GM23248 (cell line): ENCODE data around the gene PTGER1. TPM values are rescaled to one million over a fixed set of nuclear protein-coding genes. Genes with fewer than 3 reads are reported as not detected.
A peak's percentile ranks its signal among the peaks of the same experiment; 100 is the strongest.

Experiments
- DNase-seq: peaks from one replicate; pipeline ENCODE4 v3.0.0-alpha.2; 2015
- H2AFZ ChIP-seq: fragments of 200-600 bp; sonication (generic); 2 replicates; pipeline ENCODE4 v1.6.1; 2016; ENCODE audit warnings: antibody characterized with exemption
- H3F3A ChIP-seq: fragments of 200-600 bp; sonication (generic); 2 replicates; pipeline ENCODE4 v1.6.1; 2016; ENCODE audit warnings: mild to moderate bottlenecking, antibody characterized with exemption, mixed run types; ENCODE audit not compliant: insufficient read depth
- H3K27ac ChIP-seq: fragments of 200-600 bp; sonication (generic); 2 replicates; pipeline ENCODE4 v1.5.1; 2016; ENCODE audit warnings: mild to moderate bottlenecking
- H3K27me3 ChIP-seq: fragments of 200-600 bp; sonication (generic); replicated peaks from 2 replicates; pipeline ENCODE4 v1.6.1; 2016; ENCODE audit warnings: mild to moderate bottlenecking; ENCODE audit not compliant: insufficient read depth
- H3K36me3 ChIP-seq: fragments of 200-600 bp; sonication (generic); 2 replicates; pipeline ENCODE4 v1.6.1; 2016; ENCODE audit warnings: low read depth, mild to moderate bottlenecking
- H3K4me1 ChIP-seq: fragments of 200-600 bp; sonication (generic); 2 replicates; pipeline ENCODE4 v1.6.1; 2016; ENCODE audit warnings: mild to moderate bottlenecking; ENCODE audit not compliant: insufficient read depth
- H3K4me2 ChIP-seq: fragments of 200-600 bp; sonication (generic); one replicate; pipeline ENCODE4 v1.6.1; 2016; ENCODE audit warnings: mild to moderate bottlenecking; ENCODE audit not compliant: unreplicated experiment
- H3K4me3 ChIP-seq: fragments of 200-600 bp; sonication (generic); 2 replicates; pipeline ENCODE4 v1.5.1; 2016; ENCODE audit warnings: mild to moderate bottlenecking
- H3K79me2 ChIP-seq: fragments of 200-600 bp; sonication (generic); 2 replicates; pipeline ENCODE4 v1.6.1; 2016; ENCODE audit warnings: mild to moderate bottlenecking; ENCODE audit not compliant: insufficient read depth
- H3K9ac ChIP-seq: fragments of 200-600 bp; sonication (generic); 2 replicates; pipeline ENCODE4 v1.6.1; 2016; ENCODE audit warnings: mild to moderate bottlenecking
- H3K9me2 ChIP-seq: fragments of 200-600 bp; sonication (generic); 2 replicates; pipeline ENCODE4 v1.6.1; 2016; ENCODE audit warnings: mixed run types, mild to moderate bottlenecking, moderate library complexity; ENCODE audit not compliant: insufficient read depth
- H3K9me3 ChIP-seq: fragments of 200-600 bp; sonication (generic); one replicate; pipeline ENCODE4 v1.6.1; 2017; ENCODE audit warnings: low read depth
- H4K20me1 ChIP-seq: fragments of 200-600 bp; sonication (generic); 2 replicates; pipeline ENCODE4 v1.6.0; 2016; ENCODE audit not compliant: insufficient read depth
- EZH2 ChIP-seq: fragments of 200-600 bp; sonication (generic); IDR thresholded peaks from 2 replicates; pipeline ENCODE4 v1.6.1; 2018; ENCODE audit warnings: antibody characterized with exemption, mild to moderate bottlenecking; ENCODE audit not compliant: insufficient read depth, poor library complexity, severe bottlenecking
- EZH2phosphoT487 ChIP-seq: fragments of 200-600 bp; sonication (generic); IDR thresholded peaks from 2 replicates; pipeline ENCODE4 v1.6.1; 2018; ENCODE audit warnings: antibody characterized with exemption, moderate library complexity, mild to moderate bottlenecking, low read depth; ENCODE audit not compliant: insufficient read depth
- WGBS, 2 experiments: methylation state at CpG; one replicate each; pipeline ENCODE4 v1.1.6; 2015 to 2017; ENCODE audit warnings: low lambda C conversion rate in 2 of 2, low coverage in 1 of 2; ENCODE audit errors: missing lambda C conversion rate in 2 of 2; 5-methylcytosine and 5-hydroxymethylcytosine counted together
- in situ Hi-C: fragments of 300-500 bp; cut with MboI; formaldehyde crosslinking; loops from 2 replicates; pipeline ENCODE4 v1.15.0; 2020
- polyA plus RNA-seq: library from polyadenylated mRNA; unstranded; fragments of >200 nt; fragmentation: Nextera tagmentation; extraction: Ambion mirVana; gene quantifications from 2 replicates; pipeline ENCODE4 v1.2.1, GENCODE V29; 2016
- total RNA-seq: library from RNA; depleted of rRNA; stranded (reverse); fragments of >200 nt; shearing (Covaris generic); gene quantifications from 2 replicates; pipeline ENCODE4 v1.2.3, GENCODE V29; 2014

The PTGER1 gene
- total and polyA plus RNA-seq, 2 experiments from 2014 or later: 0.22 to 0.80 TPM

GRCh38 chr19:14492756-14493337, 17.7 kb upstream of the PTGER1 start:
- TF ChIP-seq EZH2phosphoT487: no peak
- no peak for TF ChIP-seq EZH2
- no peaks in the 10 kb centered on the region for H3K27me3 ChIP-seq
- no peaks in the 10 kb centered on the region for H4K20me1 ChIP-seq
- no peak overlapping the region for H3K4me2 ChIP-seq
- peaks cover 65% of the 10 kb centered on the region for H3K79me2 ChIP-seq
- H3K9me2 ChIP-seq: no peaks in the 10 kb centered on the region
- in situ Hi-C loops: no loop called here
- peaks cover 18% of the 10 kb centered on the region for H3K4me1 ChIP-seq
- H2AFZ ChIP-seq: no peak overlapping the region
- no peak overlapping the region for H3K27ac ChIP-seq
- no peak overlapping the region for H3K9ac ChIP-seq
- WGBS, 2 experiments: 63 to 76% methylated on average over 5 of the region's 5 CpGs
- DNase-seq: no peak
- H3F3A ChIP-seq: peaks cover 9% of the 10 kb centered on the region
- H3K9me3 ChIP-seq: no peaks in the 10 kb centered on the region
- no peaks in the 10 kb centered on the region for H3K36me3 ChIP-seq
- H3K4me3 ChIP-seq: no peak overlapping the region

DNA sequence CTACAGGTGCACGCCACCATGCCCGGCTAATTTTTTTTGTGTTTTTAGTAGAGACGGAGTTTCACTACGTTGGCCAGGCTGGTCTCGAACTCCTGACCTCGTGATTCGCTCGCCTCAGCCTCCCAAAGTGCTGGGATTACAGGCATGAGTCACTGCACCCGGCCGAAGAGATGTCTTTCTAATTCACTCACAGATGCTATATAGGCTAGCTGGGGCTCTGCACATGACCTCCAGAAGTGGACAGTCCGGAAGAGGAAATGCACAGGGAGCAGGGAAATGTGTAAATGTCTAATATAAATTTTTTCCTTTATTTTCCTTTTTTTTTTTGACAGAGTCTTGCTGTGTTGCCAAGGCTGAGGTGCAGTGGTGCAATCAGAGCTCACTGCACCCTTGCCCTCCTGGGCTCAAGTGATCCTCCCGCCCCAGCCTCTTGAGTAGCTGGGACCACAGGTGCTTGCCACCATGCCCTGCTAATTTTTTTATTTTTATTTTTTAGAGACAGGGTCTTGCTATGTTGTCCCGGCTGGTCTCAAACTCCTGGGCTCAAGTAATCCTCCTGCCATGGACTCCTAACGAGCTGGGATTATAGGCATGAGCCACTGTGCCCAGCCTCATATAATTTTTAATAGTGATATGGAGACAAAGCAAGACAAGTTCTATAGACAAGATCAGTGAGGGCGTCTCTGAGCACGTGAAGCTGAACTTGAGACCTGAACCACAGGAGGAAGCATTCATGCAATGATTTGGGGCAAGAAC, 12.4 kb upstream of the PTGER1 start:
- H3K4me1 ChIP-seq: no peaks in the 10 kb centered on the region
- TF ChIP-seq EZH2phosphoT487 (no peak), EZH2 (no peak)
- H3K36me3 ChIP-seq: peaks cover 8% of the 10 kb centered on the region; the same call in 1 of the 2 replicates
- no peaks in the 10 kb centered on the region for H3K9me3 ChIP-seq
- H3K79me2 ChIP-seq: peaks cover 63% of the 10 kb centered on the region
- WGBS, 2 experiments: 79 to 81% methylated on average over 16 of the region's 16 CpGs
- no peaks in the 10 kb centered on the region for H3K27me3 ChIP-seq
- no peak overlapping the region for H3K27ac ChIP-seq
- no peak overlapping the region for H3K4me3 ChIP-seq
- H2AFZ ChIP-seq: no peak overlapping the region
- no peak overlapping the region for H3K4me2 ChIP-seq
- H3K9me2 ChIP-seq: no peaks in the 10 kb centered on the region
- in situ Hi-C loops: no loop called here
- H3F3A ChIP-seq: peaks cover 4% of the 10 kb centered on the region; the same call in 1 of the 2 replicates
- H3K9ac ChIP-seq: no peak overlapping the region
- no peak for DNase-seq
- no peaks in the 10 kb centered on the region for H4K20me1 ChIP-seq

DNA sequence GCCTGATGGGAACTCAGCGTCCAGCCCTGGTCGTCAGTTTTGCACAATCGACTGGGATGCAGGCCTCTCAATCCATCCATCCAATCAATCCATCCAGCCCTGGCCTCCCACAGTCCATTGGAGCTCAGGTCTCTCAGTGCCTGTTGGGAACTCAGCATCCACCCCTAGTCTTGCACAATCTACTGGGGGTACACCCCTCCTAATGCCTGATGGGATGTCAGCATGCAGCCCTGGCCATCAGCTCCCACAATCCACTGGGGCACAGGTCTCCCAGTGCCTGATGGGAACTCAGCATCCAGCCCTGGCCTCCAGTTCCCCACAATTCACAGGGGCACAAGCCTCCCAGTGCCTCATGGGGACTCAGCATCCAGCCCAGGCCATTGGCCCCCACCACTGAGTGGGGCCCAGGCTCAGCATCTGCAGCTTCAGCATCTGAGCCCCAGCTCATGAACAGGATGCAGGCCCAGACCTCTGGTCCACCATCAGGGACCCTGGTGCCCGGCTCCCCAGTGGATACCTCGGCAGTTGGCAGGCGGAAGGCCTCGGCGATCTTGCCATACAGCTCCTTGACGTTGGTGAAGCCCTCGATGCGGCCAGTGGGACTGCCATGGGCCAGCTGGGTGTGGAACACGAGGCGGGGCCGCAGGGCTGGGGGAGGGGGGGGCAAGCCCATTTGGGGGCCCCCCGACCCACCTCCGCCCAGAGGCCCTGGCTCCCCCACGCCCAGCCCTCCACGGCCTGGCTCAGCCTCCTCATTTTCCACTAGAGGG, 7.2 kb upstream of the PTGER1 start:
- no peaks in the 10 kb centered on the region for H3K27me3 ChIP-seq
- no peak overlapping the region for H3K9ac ChIP-seq
- TF ChIP-seq EZH2 (no peak), EZH2phosphoT487 (no peak)
- no peak overlapping the region for H3K4me2 ChIP-seq
- H3K27ac ChIP-seq: no peak overlapping the region
- DNase-seq: no peak
- H3K4me3 ChIP-seq: no peak overlapping the region
- peaks cover 22% of the 10 kb centered on the region; the same call in 1 of the 2 replicates for H3K36me3 ChIP-seq
- H3F3A ChIP-seq: peaks cover 10% of the 10 kb centered on the region; the same call in 1 of the 2 replicates
- H3K4me1 ChIP-seq: 0 out of 2 replicates have a peak, but pooled peaks cover 2% of the 10 kb centered on the region
- in situ Hi-C loops: no loop called here
- 95 to 98% methylated on average over 10 to 18 of the region's 18 CpGs for WGBS, 2 experiments
- H3K9me2 ChIP-seq: no peaks in the 10 kb centered on the region
- H3K79me2 ChIP-seq: peaks cover 25% of the 10 kb centered on the region
- H4K20me1 ChIP-seq: no peaks in the 10 kb centered on the region
- no peaks in the 10 kb centered on the region for H3K9me3 ChIP-seq
- no peak overlapping the region for H2AFZ ChIP-seq

GRCh38 chr19:14480700-14481079, 5.5 kb upstream of the PTGER1 start:
- Histone ChIP-seq H3K27ac (no peak overlapping the region), H3K4me3 (no peak overlapping the region), H3K9me3 (no peaks in the 10 kb centered on the region), H3F3A (peaks cover 6% of the 10 kb centered on the region; the same call in 1 of the 2 replicates), H2AFZ (no peak overlapping the region), H3K9me2 (no peaks in the 10 kb centered on the region), H3K9ac (no peak overlapping the region), H3K27me3 (no peaks in the 10 kb centered on the region), H3K36me3 (peaks cover 14% of the 10 kb centered on the region; the same call in 1 of the 2 replicates), H3K79me2 (peaks cover 11% of the 10 kb centered on the region), H4K20me1 (no peaks in the 10 kb centered on the region), H3K4me1 (peaks cover 6% of the 10 kb centered on the region), H3K4me2 (no peak overlapping the region)
- TF ChIP-seq EZH2 (no peak), EZH2phosphoT487 (no peak)
- in situ Hi-C loops: no loop called here
- 84 to 88% methylated on average over 5 of the region's 5 CpGs for WGBS, 2 experiments
- DNase-seq: peak; percentile 33
